HG02763 (cell line): ENCODE results near the gene SOCS2.

Experiments used
- ATAC-seq: cut with Tn5 transposase; IDR thresholded peaks from one replicate; pipeline ENCODE4 v1.9.1; 2021; ENCODE audit warnings: mild to moderate bottlenecking, moderate library complexity; ENCODE audit not compliant: unreplicated experiment

SOCS2 gene

GRCh38 chr12:93626160-93626559 is 53.7 kb downstream of the SOCS2 start:
- no peak for ATAC-seq
